ENCODE results near the gene ASS1. TPM values are rescaled to one million over a fixed set of nuclear protein-coding genes. Genes with fewer than 3 reads are reported as not detected.

The ASS1 gene
- total RNA-seq, 1 donor from 2014 or later, result 22.5 TPM

DNA sequence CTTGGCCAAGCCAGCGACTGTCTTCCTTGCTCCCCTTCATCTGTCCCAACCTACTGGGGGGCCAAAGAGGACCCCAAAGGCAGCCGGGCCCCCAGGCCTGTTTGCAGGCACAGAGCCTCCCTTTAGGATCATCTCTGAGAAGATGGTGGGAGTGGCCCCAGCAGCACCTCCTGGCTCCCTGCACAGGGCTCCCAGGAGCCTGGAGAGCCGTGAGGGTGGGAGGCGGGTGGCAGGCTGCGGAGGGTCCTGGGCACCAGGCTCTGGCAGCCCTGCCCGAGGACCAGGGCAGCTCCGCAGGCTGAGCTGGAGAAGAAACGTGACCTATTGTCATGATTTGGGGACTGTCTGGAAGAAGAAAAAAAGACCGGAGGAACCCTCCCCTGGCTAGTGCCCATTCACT, 33.4 kb downstream of the ASS1 start:
- Mint-ChIP-seq H3K4me3 (no peak overlapping the region), H3K27me3 (ENCODE audit: insufficient read depth, low read depth) (peaks cover 30% of the 10 kb centered on the region), H3K36me3 (no peaks in the 10 kb centered on the region), H3K4me1 (peaks cover 74% of the 10 kb centered on the region), H3K9me3 (no peaks in the 10 kb centered on the region), H3K27ac (no peak overlapping the region)
- H3F3A ChIP-seq (ENCODE audit: low read depth), result peaks cover 51% of the 10 kb centered on the region
- H3K27me3 ChIP-seq, result no peaks in the 10 kb centered on the region
- H4K20me1 ChIP-seq (ENCODE audit: low read depth), result peaks cover 5% of the 10 kb centered on the region
- no peaks in the 10 kb centered on the region for H3K79me2 ChIP-seq (ENCODE audit: low read depth)
- no peaks in the 10 kb centered on the region for H3K9me3 ChIP-seq (ENCODE audit: low read depth)
- H3K36me3 ChIP-seq, result no peaks in the 10 kb centered on the region
- H3K4me1 ChIP-seq, result peaks cover 64% of the 10 kb centered on the region
- H3K9ac ChIP-seq, result no peak overlapping the region
- peak overlapping the region; percentile 37 for H3K27ac ChIP-seq
- H3K4me2 ChIP-seq, result peak overlapping the region; percentile 60
- no peak for DNase-seq (ENCODE audit: low spot score)
- no peak overlapping the region for H2AFZ ChIP-seq (replicated peaks)
- TF ChIP-seq EZH2phosphoT487 (IDR thresholded peaks at IDR 0.05), result no peak
- TF ChIP-seq EZH2 (IDR thresholded peaks at IDR 0.05), result no peak
- TF ChIP-seq, protein P1, sequence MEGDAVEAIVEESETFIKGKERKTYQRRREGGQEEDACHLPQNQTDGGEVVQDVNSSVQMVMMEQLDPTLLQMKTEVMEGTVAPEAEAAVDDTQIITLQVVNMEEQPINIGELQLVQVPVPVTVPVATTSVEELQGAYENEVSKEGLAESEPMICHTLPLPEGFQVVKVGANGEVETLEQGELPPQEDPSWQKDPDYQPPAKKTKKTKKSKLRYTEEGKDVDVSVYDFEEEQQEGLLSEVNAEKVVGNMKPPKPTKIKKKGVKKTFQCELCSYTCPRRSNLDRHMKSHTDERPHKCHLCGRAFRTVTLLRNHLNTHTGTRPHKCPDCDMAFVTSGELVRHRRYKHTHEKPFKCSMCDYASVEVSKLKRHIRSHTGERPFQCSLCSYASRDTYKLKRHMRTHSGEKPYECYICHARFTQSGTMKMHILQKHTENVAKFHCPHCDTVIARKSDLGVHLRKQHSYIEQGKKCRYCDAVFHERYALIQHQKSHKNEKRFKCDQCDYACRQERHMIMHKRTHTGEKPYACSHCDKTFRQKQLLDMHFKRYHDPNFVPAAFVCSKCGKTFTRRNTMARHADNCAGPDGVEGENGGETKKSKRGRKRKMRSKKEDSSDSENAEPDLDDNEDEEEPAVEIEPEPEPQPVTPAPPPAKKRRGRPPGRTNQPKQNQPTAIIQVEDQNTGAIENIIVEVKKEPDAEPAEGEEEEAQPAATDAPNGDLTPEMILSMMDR (IDR thresholded peaks at IDR 0.05), result no peak
- H3K4me3 ChIP-seq, result no peak overlapping the region

GRCh38 chr9:130478736-130479575, 34.2 kb downstream of the ASS1 start:
- H3K79me2 ChIP-seq (ENCODE audit: low read depth), result no peaks in the 10 kb centered on the region
- Mint-ChIP-seq H3K4me1 (peaks cover 74% of the 10 kb centered on the region), H3K36me3 (no peaks in the 10 kb centered on the region), H3K27ac (peak overlapping the region; percentile 79), H3K4me3 (peak overlapping the region; percentile 76), H3K27me3 (ENCODE audit: insufficient read depth, low read depth) (peaks cover 29% of the 10 kb centered on the region), H3K9me3 (no peaks in the 10 kb centered on the region)
- peaks cover 44% of the 10 kb centered on the region for H3F3A ChIP-seq (ENCODE audit: low read depth)
- H3K27me3 ChIP-seq, result no peaks in the 10 kb centered on the region
- H3K36me3 ChIP-seq, result no peaks in the 10 kb centered on the region
- H3K4me2 ChIP-seq, result peak overlapping the region; percentile 60
- peaks cover 62% of the 10 kb centered on the region for H3K4me1 ChIP-seq
- DNase-seq (ENCODE audit: low spot score), result peak; percentile 82
- no peak overlapping the region for H2AFZ ChIP-seq (replicated peaks)
- no peak overlapping the region for H3K4me3 ChIP-seq
- H3K27ac ChIP-seq, result no peak overlapping the region
- TF ChIP-seq, protein P1 (IDR thresholded peaks at IDR 0.05), result no peak
- TF ChIP-seq EZH2phosphoT487 (IDR thresholded peaks at IDR 0.05), result no peak
- no peaks in the 10 kb centered on the region for H3K9me3 ChIP-seq (ENCODE audit: low read depth)
- no peak overlapping the region for H3K9ac ChIP-seq
- peaks cover 5% of the 10 kb centered on the region for H4K20me1 ChIP-seq (ENCODE audit: low read depth)

- no peaks in the 10 kb centered on the region for H3K9me3 ChIP-seq (ENCODE audit: low read depth)
- Mint-ChIP-seq H3K4me1 (peaks cover 74% of the 10 kb centered on the region), H3K4me3 (peak overlapping the region; percentile 76), H3K9me3 (no peaks in the 10 kb centered on the region), H3K36me3 (no peaks in the 10 kb centered on the region), H3K27me3 (ENCODE audit: insufficient read depth, low read depth) (peaks cover 26% of the 10 kb centered on the region), H3K27ac (peak overlapping the region; percentile 79)
- H3K27me3 ChIP-seq, result no peaks in the 10 kb centered on the region
- TF ChIP-seq EZH2phosphoT487 (IDR thresholded peaks at IDR 0.05), result no peak
- H4K20me1 ChIP-seq (ENCODE audit: low read depth), result peaks cover 5% of the 10 kb centered on the region
- H3K79me2 ChIP-seq (ENCODE audit: low read depth), result no peaks in the 10 kb centered on the region
- peak overlapping the region; percentile 60 for H3K4me2 ChIP-seq
- H2AFZ ChIP-seq (replicated peaks), result no peak overlapping the region
- H3K4me3 ChIP-seq, result no peak overlapping the region
- H3F3A ChIP-seq (ENCODE audit: low read depth), result peaks cover 41% of the 10 kb centered on the region
- DNase-seq (ENCODE audit: low spot score), result no peak
- peaks cover 56% of the 10 kb centered on the region for H3K4me1 ChIP-seq
- no peak overlapping the region for H3K27ac ChIP-seq
- no peaks in the 10 kb centered on the region for H3K36me3 ChIP-seq
- no peak overlapping the region for H3K9ac ChIP-seq
These were observed 34.8 kb downstream of the ASS1 start for GRCh38 chr9:130479587-130479986.

DNA sequence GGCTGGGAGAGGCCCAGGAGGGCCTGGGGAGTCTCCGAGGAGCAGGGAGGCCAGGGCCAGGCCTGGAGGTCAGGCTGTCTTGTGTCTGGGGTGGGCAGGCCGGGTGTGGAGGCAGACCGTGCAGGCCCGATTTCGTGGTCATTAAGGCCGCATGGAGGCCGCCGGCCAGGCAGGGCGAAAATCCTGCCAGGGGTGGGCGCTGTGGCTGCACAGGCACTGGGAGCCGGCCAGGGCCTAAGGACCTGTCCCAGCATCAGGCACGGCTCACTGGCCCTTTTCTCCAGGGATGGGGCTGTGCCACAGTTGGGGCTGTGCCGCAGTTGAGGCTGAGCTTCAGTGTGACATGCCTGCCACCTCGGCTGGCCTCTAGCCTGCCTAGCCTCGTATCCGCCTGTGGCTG, 35.9 kb downstream of the ASS1 start:
- Mint-ChIP-seq H3K4me3 (no peak overlapping the region), H3K27me3 (ENCODE audit: insufficient read depth, low read depth) (peaks cover 23% of the 10 kb centered on the region), H3K27ac (no peak overlapping the region), H3K36me3 (no peaks in the 10 kb centered on the region), H3K4me1 (peaks cover 67% of the 10 kb centered on the region), H3K9me3 (no peaks in the 10 kb centered on the region)
- no peak overlapping the region for H3K4me3 ChIP-seq
- H3K9me3 ChIP-seq (ENCODE audit: low read depth), result no peaks in the 10 kb centered on the region
- TF ChIP-seq, protein P1 (IDR thresholded peaks at IDR 0.05), result peak; percentile 60
- TF ChIP-seq EZH2 (IDR thresholded peaks at IDR 0.05), result no peak
- DNase-seq (ENCODE audit: low spot score), result peak; percentile 76
- no peak overlapping the region for H3K27ac ChIP-seq
- peaks cover 41% of the 10 kb centered on the region for H3F3A ChIP-seq (ENCODE audit: low read depth)
- H3K79me2 ChIP-seq (ENCODE audit: low read depth), result no peaks in the 10 kb centered on the region
- no peak overlapping the region for H3K4me2 ChIP-seq
- H3K27me3 ChIP-seq, result no peaks in the 10 kb centered on the region
- H3K4me1 ChIP-seq, result peaks cover 54% of the 10 kb centered on the region
- no peaks in the 10 kb centered on the region for H3K36me3 ChIP-seq
- peaks cover 5% of the 10 kb centered on the region for H4K20me1 ChIP-seq (ENCODE audit: low read depth)
- no peak overlapping the region for H3K9ac ChIP-seq
- no peak overlapping the region for H2AFZ ChIP-seq (replicated peaks)

Data from neural progenitor cell (in vitro differentiated cells).